ENCODE results near the gene HEATR1. TPM values are rescaled to one million over a fixed set of nuclear protein-coding genes. Genes with fewer than 3 reads are reported as not detected.

HEATR1 gene
- total RNA-seq, 1 experiment from 2014 or later = 43.3 TPM

DNA sequence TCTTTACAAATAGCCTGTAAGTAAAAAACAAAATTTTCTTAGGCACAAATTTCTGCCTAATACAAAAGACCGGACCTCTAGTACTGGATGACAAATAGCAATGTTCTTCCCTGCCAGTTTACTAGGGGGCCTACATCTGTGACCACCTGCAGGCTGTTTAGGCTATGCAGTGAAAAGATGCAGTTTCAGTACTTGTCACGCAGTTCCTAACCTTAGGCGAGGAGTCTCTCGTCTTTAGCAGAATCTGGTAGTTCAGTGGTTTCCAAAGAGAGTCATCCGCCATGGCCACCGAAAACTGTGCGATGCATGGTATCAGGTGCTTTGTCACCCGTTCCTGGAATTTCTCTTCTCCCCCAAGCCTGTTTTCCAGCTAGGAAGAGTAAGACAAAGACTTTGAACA, 50.9 kb downstream of the HEATR1 start:
- in situ Hi-C loops (cut with HindIII; ENCODE audit: low pct_unique_long_range_greater_than_20kb, low sequenced_read_pairs) = no loop called here
- no peak for DNase-seq (ENCODE audit: low read depth, low spot score)

DNA sequence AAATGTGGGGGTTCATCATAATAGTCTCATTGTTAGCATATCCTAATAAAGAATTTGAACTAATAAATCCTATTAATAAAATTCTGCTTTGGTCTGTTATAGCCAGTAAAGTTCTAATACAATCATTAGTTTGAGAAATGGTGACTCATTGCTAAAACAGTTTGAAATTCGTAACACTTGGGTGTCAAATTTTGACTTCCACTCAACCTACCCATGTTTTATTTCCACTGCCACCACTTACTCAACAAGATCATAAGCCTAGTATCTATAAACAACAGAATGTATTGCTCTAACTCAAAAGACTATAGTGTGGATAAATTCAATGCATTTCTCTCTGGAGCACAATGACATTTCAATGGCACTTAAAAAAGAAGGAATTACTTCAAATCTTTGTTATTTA, 51.4 kb downstream of the HEATR1 start:
- in situ Hi-C loops (cut with HindIII; ENCODE audit: low pct_unique_long_range_greater_than_20kb, low sequenced_read_pairs) = no loop called here

DNA sequence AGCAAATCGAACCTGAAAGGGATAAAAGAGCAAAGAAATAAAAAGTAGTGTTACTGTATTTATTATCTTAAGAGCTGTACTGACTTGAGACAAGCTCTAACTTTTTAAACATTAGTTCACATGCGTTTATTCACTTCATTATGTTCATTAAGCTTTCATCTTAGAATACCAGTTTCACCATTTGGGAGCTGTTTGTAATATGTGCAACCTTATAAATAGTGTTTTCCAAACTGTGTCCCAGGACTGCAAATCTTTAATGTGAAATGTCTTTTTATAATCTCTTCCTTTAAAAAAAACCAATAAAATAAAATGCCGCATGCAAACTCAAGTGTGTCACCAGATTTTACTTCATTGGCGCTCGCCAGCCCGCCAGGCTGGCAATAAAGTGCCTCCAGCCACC, 52.2 kb downstream of the HEATR1 start:
- in situ Hi-C loops (cut with HindIII; ENCODE audit: low pct_unique_long_range_greater_than_20kb, low sequenced_read_pairs) = no loop called here
- DNase-seq (ENCODE audit: low read depth, low spot score) = no peak

More for the DNA sequence above, 51.4 kb downstream of the HEATR1 start:
- DNase-seq (ENCODE audit: low read depth, low spot score) = no peak

DNA sequence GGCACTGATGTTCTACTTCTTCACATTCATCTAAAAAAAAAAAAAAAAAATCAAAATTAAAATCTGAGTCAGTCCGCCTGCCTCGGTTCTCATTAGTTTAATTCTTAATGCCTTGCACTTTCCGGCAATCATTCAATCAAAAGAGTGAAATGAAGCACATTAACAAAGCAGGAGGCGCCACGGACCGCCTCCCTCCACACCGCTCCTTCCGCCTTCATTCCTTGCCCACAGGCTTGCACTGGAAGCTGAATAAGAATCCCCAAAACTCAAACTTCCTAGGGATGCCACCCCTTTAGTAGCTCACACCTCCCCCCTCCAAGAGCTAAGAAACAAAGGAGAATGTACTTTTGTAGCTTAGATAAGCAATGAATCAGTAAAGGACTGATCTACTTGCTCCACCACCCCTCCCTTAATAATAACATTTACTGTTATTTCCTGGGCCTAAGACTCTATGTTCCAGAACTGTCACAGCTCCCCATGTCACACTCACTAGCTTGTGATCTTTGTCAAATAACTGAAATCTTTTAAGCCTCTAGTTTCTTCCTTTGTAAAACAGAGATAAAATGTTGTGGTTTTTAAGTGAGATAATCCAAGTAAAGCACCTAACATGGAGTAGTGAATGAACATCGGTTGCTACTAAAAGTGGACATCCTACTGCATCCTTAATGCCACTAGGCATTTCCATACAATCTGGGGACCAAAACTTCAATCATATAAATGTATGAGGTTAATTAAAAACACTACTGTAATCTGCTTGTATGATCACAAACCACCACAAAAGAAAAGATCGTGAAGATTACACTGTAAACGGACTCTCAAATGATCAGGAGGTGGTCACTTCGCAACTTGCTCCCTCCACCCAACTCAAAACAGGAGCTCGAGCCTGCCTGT, 53.1 kb downstream of the HEATR1 start:
- in situ Hi-C loops (cut with HindIII; ENCODE audit: low pct_unique_long_range_greater_than_20kb, low sequenced_read_pairs) = no loop called here
- DNase-seq (ENCODE audit: low read depth, low spot score) = no peak

DNA sequence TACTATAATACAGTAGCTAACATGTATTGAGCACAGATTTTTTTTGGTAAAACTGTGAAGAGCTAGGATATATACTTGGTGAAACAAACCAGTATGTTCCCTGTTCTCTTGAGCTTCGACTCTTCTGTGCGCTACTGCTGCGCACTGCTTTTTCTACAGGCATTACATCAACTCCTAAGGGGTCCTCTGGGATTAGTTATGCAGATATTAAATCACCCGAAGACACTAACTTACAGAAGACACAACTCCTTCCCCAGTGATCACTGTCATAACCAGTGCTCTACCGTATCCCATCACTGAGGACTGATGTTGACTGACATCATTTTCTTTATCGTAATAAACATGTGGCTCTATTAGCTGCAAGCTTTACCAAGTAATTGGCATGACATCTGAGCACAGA, 55.9 kb downstream of the HEATR1 start:
- DNase-seq (ENCODE audit: low read depth, low spot score) = no peak
- in situ Hi-C loops (cut with HindIII; ENCODE audit: low pct_unique_long_range_greater_than_20kb, low sequenced_read_pairs) = no loop called here

DNA sequence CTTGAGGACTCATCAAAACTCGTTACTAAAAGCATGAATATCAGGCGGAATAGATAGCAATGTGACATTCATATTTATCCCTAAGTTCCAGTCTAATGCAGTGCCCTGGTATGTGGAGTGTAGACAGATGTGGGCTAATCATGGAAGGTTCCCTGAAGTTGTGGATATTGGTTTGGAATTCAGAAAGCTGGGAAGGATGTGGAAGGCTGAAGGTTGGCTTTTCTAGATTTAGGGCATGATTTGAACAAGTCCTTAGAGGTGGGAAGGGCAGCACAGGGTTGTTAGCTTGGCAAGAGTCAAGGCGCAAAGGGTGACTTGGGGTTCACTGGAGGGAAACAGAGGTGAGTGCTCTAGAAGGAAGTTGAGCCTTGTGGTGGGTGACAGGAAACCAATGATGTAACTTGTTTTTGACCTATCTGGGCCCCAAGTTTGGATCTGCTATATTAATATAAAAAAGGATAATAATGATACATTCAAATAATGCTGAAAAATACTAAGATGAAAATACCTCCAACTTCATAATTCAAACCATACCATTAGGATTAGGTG, 58.6 kb downstream of the HEATR1 start:
- no peak for DNase-seq (ENCODE audit: low read depth, low spot score)
- in situ Hi-C loops (cut with HindIII; ENCODE audit: low pct_unique_long_range_greater_than_20kb, low sequenced_read_pairs) = no loop called here

DNA sequence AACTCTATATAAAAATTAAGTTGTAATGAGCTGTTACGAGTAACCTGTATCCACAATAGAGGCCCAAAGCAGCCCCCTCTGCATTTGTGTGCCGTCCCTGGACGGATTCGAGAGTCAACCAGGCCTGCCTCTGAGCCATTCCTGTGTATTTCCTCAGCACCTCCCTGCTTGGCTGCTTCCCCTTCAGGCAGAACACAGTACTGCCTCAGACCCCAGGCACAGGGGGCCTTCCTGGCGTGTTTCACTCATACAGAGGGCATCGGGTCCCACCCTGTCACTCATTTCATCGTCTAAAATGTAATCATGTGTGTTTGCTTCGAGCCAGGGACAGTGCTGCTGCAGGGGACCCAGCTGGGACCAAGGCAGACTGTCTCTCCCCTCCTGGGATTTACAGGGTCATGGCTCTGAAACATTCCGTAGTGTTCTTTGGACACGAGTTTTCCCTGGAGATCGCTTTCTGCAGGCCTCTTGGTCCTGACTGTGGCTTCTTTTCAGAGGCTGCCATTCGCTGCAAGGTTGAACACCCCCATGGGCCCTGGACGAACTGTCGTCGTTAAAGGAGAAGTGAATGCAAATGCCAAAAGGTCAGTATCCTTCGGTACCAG, 61.1 kb downstream of the HEATR1 start:
- in situ Hi-C loops (cut with HindIII; ENCODE audit: low pct_unique_long_range_greater_than_20kb, low sequenced_read_pairs) = no loop called here
- DNase-seq (ENCODE audit: low read depth, low spot score) = peak; percentile 10

DNA sequence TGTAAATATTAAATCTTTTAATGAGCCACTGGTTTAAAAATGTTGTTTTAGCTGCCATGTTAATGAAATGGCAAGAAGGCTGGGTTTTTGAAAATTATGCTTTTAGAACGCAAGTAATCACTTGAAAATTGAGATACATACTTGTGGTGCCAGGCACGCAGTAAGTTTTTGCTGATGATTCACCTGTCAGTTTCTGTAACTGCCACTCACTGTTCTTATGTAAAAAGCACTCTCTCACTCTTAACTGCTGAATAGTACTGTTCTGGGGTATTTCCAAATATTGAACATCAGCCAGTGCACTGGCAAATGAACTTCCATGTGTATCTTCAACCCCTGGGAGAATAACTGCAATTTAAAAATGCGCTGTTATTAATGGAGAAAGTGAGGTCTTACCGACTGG, 62.6 kb downstream of the HEATR1 start:
- DNase-seq (ENCODE audit: low read depth, low spot score) = no peak
- in situ Hi-C loops (cut with HindIII; ENCODE audit: low pct_unique_long_range_greater_than_20kb, low sequenced_read_pairs) = no loop called here

DNA sequence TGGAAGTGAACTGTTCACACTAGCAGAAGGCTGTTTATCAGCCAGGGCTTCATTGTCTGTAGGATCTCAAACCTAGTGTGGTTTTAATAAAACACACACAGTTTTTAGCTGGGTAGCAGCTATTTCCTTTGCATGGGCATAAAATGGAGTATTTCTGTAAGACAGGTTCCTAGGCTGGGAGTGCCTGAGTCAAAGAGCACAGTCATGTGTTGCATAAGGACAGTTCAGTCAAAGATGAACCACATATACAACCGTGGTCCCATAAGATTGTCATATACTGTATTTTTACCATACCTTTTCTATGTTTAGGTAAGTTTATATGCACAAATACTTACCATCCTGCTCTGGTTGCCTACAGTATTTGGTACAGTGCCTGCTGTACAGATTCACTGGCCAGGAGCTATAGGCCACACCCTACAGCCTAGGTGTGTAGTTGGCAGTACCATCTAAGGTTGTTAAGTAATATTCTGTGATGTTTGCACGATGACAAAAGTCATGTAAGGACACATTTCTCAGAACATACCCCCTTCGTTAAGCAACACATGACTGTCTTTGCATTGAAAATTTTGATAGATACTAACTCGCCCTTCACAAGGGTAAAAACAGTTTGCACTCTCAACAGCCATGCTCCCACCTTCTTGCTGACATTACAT, 63.4 kb downstream of the HEATR1 start:
- no peak for DNase-seq (ENCODE audit: low read depth, low spot score)
- in situ Hi-C loops (cut with HindIII; ENCODE audit: low pct_unique_long_range_greater_than_20kb, low sequenced_read_pairs) = no loop called here

DNA sequence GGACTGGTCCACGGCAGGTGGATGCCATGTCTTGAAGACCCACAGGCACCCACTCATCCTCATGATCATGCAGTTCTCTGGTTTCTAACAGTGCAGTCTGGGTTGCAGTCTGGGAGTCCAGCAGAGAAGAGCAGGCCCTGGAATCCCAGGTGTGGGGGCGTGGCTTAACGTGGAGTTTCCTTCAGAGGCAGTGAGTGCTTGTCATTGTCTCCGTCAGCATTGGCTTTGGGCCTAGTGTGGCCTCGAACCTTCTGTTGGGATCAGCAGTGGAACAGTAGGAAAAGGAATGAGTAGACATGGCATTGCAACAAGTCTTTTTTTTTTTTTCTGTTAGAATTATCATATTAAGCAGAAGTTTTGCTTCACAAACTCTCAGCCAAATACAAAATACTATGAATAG, 67.8 kb downstream of the HEATR1 start:
- no peak for DNase-seq (ENCODE audit: low read depth, low spot score)
- in situ Hi-C loops (cut with HindIII; ENCODE audit: low pct_unique_long_range_greater_than_20kb, low sequenced_read_pairs) = no loop called here

DNA sequence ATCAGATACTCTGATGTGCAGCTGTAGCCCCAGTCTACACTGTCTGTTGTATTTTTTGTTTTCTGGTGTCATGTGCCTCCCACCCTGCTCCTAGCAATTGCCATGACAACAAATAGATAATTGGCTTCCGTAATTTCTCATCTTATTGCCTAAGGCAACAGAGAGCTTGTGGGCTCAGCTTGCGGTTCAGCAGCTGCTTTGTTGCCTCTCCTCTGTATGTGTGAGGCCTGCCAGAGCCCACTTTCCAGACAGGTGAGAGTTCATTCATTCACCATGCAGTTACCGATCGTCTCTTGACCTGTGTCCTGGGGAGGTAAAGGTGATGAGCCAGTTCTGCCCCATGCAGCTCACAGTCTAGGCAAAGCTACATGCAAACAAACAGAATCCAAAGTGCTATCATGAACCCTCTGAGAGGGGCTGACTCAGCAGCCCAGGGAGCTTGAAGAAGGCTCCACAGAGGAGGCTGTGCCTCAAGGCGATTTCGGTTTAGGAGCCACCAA, 68.6 kb downstream of the HEATR1 start:
- DNase-seq (ENCODE audit: low read depth, low spot score) = no peak
- in situ Hi-C loops (cut with HindIII; ENCODE audit: low pct_unique_long_range_greater_than_20kb, low sequenced_read_pairs) = no loop called here

DNA sequence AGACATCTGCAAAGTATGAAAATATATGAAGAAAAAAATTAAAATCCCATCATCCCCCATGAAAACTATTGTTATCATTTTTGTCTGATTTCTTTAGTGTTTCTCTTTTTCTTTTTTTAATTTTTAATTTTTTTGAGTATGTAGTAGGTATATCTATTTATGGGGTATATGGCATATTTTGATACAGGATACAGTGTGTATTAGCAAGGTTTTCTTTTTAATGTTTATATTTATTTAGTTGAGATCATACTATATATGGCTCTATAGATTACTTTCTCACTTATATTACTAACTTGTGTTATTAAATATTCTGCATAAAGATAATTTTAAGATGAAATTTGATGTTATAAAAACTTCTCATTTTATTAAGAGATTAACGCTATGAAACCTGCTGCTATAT, 69.1 kb downstream of the HEATR1 start:
- in situ Hi-C loops (cut with HindIII; ENCODE audit: low pct_unique_long_range_greater_than_20kb, low sequenced_read_pairs) = no loop called here
- no peak for DNase-seq (ENCODE audit: low read depth, low spot score)

DNA sequence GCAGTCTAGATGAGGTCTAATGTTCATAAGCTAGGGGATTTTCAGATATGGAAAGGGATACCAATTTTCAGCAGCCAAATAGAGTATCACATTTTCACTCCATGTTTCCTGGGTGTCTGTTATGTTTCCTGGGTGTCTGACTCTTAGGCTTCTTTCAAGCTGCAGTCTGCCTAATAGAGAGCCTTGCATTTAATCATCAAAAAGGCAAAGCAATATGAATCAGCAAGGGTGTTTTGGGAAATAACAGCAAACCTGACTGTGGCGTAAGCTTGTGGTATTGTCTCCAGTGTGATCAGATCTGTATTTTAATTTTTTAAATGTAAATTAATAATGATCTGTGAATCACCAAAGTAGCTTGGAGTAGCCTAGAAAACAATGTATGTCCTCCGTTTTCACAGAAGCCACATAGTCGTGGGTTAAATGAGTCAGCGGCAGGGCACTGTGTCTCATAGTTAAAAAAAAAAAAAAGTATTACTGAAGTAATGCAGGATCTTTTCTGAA, 70.1 kb downstream of the HEATR1 start:
- no peak for DNase-seq (ENCODE audit: low read depth, low spot score)
- in situ Hi-C loops (cut with HindIII; ENCODE audit: low pct_unique_long_range_greater_than_20kb, low sequenced_read_pairs) = no loop called here

DNA sequence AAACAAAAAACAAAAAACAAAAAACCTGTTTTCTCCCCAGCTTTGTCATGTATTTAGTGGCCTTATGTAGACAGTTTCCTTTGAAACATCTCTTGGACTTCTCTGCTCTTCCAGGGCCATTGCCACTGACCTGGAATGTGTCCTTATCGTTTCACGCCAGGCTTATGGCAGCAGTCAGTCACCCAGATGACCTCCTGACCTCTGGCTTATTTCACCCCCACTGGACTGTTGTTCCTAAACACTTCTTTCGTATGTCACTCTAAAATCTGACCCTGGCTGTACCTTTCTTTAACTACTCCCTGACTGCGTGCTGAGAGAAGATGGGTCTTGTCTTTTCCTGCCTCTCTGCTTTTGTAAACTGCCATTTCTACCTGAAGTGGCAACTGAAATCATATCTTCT, 71.5 kb downstream of the HEATR1 start:
- in situ Hi-C loops (cut with HindIII; ENCODE audit: low pct_unique_long_range_greater_than_20kb, low sequenced_read_pairs) = no loop called here
- no peak for DNase-seq (ENCODE audit: low read depth, low spot score)

DNA sequence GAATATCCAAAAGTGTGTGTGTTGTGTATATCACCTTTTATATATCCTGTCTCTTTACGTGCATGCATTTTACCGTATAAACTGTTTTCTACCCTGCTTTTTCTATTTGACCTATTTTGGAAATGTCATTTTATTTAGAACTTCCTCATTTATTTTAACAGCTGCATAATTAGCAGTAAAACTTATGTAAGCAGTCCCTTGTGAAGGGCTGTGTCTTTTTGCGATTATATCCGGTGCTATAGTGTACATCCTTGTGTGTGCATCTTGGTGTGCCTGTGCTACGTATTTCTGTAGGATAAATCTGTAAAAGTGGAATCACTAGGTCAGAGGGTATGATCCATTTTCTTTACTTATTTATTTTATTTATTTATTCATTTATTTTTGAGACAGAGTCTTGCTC, 73.4 kb downstream of the HEATR1 start:
- no peak for DNase-seq (ENCODE audit: low read depth, low spot score)
- in situ Hi-C loops (cut with HindIII; ENCODE audit: low pct_unique_long_range_greater_than_20kb, low sequenced_read_pairs) = no loop called here

DNA sequence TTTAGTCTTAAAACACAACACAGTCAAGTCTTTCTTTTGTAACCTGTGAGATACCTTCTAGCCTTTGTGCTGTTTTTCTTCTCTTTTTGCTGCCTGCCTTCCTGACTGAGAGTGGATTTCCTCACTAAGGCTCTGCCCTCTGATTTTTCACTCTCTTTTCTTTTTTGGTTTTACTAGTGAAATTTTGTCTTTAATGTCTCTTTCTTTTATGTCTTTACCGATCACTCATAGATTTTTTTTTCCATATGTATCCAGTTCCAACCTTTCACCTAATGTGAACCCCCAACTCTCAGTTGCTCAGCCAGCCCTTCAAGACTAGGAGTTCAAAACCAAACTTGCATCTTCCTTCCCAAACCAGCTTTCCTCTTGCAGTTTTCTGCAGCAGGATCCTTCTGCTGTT, 74.0 kb downstream of the HEATR1 start:
- in situ Hi-C loops (cut with HindIII; ENCODE audit: low pct_unique_long_range_greater_than_20kb, low sequenced_read_pairs) = no loop called here
- DNase-seq (ENCODE audit: low read depth, low spot score) = no peak

DNA sequence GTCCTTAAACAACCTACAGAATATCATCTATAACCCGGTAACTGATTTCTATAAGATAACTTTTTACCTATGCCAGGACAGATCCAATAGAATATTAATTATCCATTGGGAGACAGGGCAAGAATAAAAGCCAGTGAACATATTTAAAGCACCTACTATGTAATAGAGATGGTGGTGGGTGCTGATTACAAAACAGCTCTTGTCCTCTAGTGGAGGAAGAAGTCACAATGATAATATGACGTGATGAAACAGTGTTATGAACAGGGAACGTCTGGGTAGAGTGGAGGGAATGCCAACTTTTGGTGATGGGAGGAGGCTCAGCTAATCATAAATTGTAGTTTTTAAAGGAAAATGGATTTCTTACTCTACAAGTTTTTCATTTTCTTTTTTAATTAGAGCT, 78.2 kb downstream of the HEATR1 start:
- in situ Hi-C loops (cut with HindIII; ENCODE audit: low pct_unique_long_range_greater_than_20kb, low sequenced_read_pairs) = no loop called here
- no peak for DNase-seq (ENCODE audit: low read depth, low spot score)

DNA sequence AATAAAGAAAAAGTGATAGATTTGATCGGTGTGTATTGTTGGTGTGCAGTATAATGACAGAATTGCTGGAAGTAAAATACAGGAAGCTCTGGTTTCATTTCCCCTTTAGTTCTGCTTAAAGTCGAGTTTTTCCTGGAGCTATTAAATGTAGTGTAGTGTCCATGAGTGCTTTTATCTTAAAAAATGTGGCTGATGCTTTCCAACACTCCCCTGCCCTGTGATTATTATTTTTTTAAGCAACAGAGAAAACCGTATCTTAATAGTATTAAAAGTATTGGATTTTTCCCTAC, 79.5 kb downstream of the HEATR1 start:
- in situ Hi-C loops (cut with HindIII; ENCODE audit: low pct_unique_long_range_greater_than_20kb, low sequenced_read_pairs) = no loop called here

More for the DNA sequence above, 79.5 kb downstream of the HEATR1 start:
- no peak for DNase-seq (ENCODE audit: low read depth, low spot score)

Data from SK-MEL-5 (cell line).